ENCODE results near the gene SH2D1B.

SH2D1B gene

GRCh38 chr1:162400790-162401355 lies 11.1 kb downstream of the SH2D1B start:
- Histone ChIP-seq H3K9ac (ENCODE audit: low read depth in 1 of 2, low read length in 2 of 2) (no peak overlapping the region), H3K27ac (ENCODE audit: low read depth in 2 of 2, low read length in 2 of 2) (no peak overlapping the region), H3K36me3 (ENCODE audit: control insufficient read depth in 2 of 2, insufficient read depth in 2 of 2, low read length in 2 of 2) (no peaks in the 10 kb centered on the region), H3K27me3 (ENCODE audit: control insufficient read depth in 2 of 2, insufficient read depth in 2 of 2, low read length in 2 of 2) (no peaks in the 10 kb centered on the region), H3K4me3 (ENCODE audit: low read length in 2 of 2) (no peak overlapping the region), H3K4me1 (ENCODE audit: control insufficient read depth in 2 of 2, insufficient read depth in 2 of 2, low read length in 2 of 2) (no peaks in the 10 kb centered on the region), H3K9me3 (ENCODE audit: control insufficient read depth in 2 of 2, low read length in 2 of 2) (no peaks in the 10 kb centered on the region)

- Histone ChIP-seq H3K4me3 (ENCODE audit: low read length in 2 of 2) (no peak overlapping the region), H3K27ac (ENCODE audit: low read depth in 2 of 2, low read length in 2 of 2) (no peak overlapping the region), H3K36me3 (ENCODE audit: control insufficient read depth in 2 of 2, insufficient read depth in 2 of 2, low read length in 2 of 2) (no peaks in the 10 kb centered on the region), H3K9ac (ENCODE audit: low read depth in 1 of 2, low read length in 2 of 2) (no peak overlapping the region), H3K9me3 (ENCODE audit: control insufficient read depth in 2 of 2, low read length in 2 of 2) (no peaks in the 10 kb centered on the region), H3K27me3 (ENCODE audit: control insufficient read depth in 2 of 2, insufficient read depth in 2 of 2, low read length in 2 of 2) (no peaks in the 10 kb centered on the region), H3K4me1 (ENCODE audit: control insufficient read depth in 2 of 2, insufficient read depth in 2 of 2, low read length in 2 of 2) (no peaks in the 10 kb centered on the region)
Observed at GRCh38 chr1:162398999-162399580, 12.8 kb downstream of the SH2D1B start.

GRCh38 chr1:162397943-162398560 lies 13.9 kb downstream of the SH2D1B start:
- Histone ChIP-seq H3K36me3 (ENCODE audit: control insufficient read depth in 2 of 2, insufficient read depth in 2 of 2, low read length in 2 of 2) (no peaks in the 10 kb centered on the region), H3K4me3 (ENCODE audit: low read length in 2 of 2) (no peak overlapping the region), H3K9me3 (ENCODE audit: control insufficient read depth in 2 of 2, low read length in 2 of 2) (no peaks in the 10 kb centered on the region), H3K9ac (ENCODE audit: low read depth in 1 of 2, low read length in 2 of 2) (no peak overlapping the region), H3K4me1 (ENCODE audit: control insufficient read depth in 2 of 2, insufficient read depth in 2 of 2, low read length in 2 of 2) (no peaks in the 10 kb centered on the region), H3K27me3 (ENCODE audit: control insufficient read depth in 2 of 2, insufficient read depth in 2 of 2, low read length in 2 of 2) (no peaks in the 10 kb centered on the region), H3K27ac (ENCODE audit: low read depth in 2 of 2, low read length in 2 of 2) (no peak overlapping the region)

GRCh38 chr1:162397039-162397448 lies 14.9 kb downstream of the SH2D1B start:
- Histone ChIP-seq H3K27me3 (ENCODE audit: control insufficient read depth in 2 of 2, insufficient read depth in 2 of 2, low read length in 2 of 2) (no peaks in the 10 kb centered on the region), H3K9me3 (ENCODE audit: control insufficient read depth in 2 of 2, low read length in 2 of 2) (no peaks in the 10 kb centered on the region), H3K27ac (ENCODE audit: low read depth in 2 of 2, low read length in 2 of 2) (no peak overlapping the region), H3K4me3 (ENCODE audit: low read length in 2 of 2) (no peak overlapping the region), H3K9ac (ENCODE audit: low read depth in 1 of 2, low read length in 2 of 2) (no peak overlapping the region), H3K4me1 (ENCODE audit: control insufficient read depth in 2 of 2, insufficient read depth in 2 of 2, low read length in 2 of 2) (peaks cover 0 to under 1% of the 10 kb centered on the region in 2 donors), H3K36me3 (ENCODE audit: control insufficient read depth in 2 of 2, insufficient read depth in 2 of 2, low read length in 2 of 2) (no peaks in the 10 kb centered on the region)

- H3K27ac ChIP-seq (ENCODE audit: low read depth in 2 of 2, low read length in 2 of 2), result no peak overlapping the region
- no peaks in the 10 kb centered on the region for H3K36me3 ChIP-seq (ENCODE audit: control insufficient read depth in 2 of 2, insufficient read depth in 2 of 2, low read length in 2 of 2)
- H3K27me3 ChIP-seq (ENCODE audit: control insufficient read depth in 2 of 2, insufficient read depth in 2 of 2, low read length in 2 of 2), result no peaks in the 10 kb centered on the region
- H3K4me1 ChIP-seq (ENCODE audit: control insufficient read depth in 2 of 2, insufficient read depth in 2 of 2, low read length in 2 of 2), result peaks cover 0 to 6% of the 10 kb centered on the region in 2 donors
- no peak overlapping the region for H3K9ac ChIP-seq (ENCODE audit: low read depth in 1 of 2, low read length in 2 of 2)
- H3K9me3 ChIP-seq (ENCODE audit: control insufficient read depth in 2 of 2, low read length in 2 of 2), result no peaks in the 10 kb centered on the region
- no peak overlapping the region for H3K4me3 ChIP-seq (ENCODE audit: low read length in 2 of 2)
Observed at GRCh38 chr1:162396201-162396906, 15.6 kb downstream of the SH2D1B start.

GRCh38 chr1:162391790-162392563 lies 20.0 kb downstream of the SH2D1B start:
- Histone ChIP-seq H3K4me1 (ENCODE audit: control insufficient read depth in 2 of 2, insufficient read depth in 2 of 2, low read length in 2 of 2) (peaks cover 13 to 19% of the 10 kb centered on the region in 2 donors), H3K4me3 (ENCODE audit: low read length in 2 of 2) (no peak overlapping the region), H3K9me3 (ENCODE audit: control insufficient read depth in 2 of 2, low read length in 2 of 2) (no peaks in the 10 kb centered on the region)

GRCh38 chr1:162390396-162391185 lies 21.3 kb downstream of the SH2D1B start:
- H3K9ac ChIP-seq (ENCODE audit: low read depth in 1 of 2, low read length in 2 of 2), result peak overlapping the region in 1 of 2 donors; percentile 14
- H3K27me3 ChIP-seq (ENCODE audit: control insufficient read depth in 2 of 2, insufficient read depth in 2 of 2, low read length in 2 of 2), result peaks cover 0 to 2% of the 10 kb centered on the region in 2 donors
- H3K9me3 ChIP-seq (ENCODE audit: control insufficient read depth in 2 of 2, low read length in 2 of 2), result no peaks in the 10 kb centered on the region
- peaks cover 13 to 22% of the 10 kb centered on the region in 2 donors for H3K4me1 ChIP-seq (ENCODE audit: control insufficient read depth in 2 of 2, insufficient read depth in 2 of 2, low read length in 2 of 2)
- no peak overlapping the region for H3K27ac ChIP-seq (ENCODE audit: low read depth in 2 of 2, low read length in 2 of 2)
- H3K36me3 ChIP-seq (ENCODE audit: control insufficient read depth in 2 of 2, insufficient read depth in 2 of 2, low read length in 2 of 2), result no peaks in the 10 kb centered on the region
- H3K4me3 ChIP-seq (ENCODE audit: low read length in 2 of 2), result no peak overlapping the region

More at GRCh38 chr1:162391790-162392563, 20.0 kb downstream of the SH2D1B start:
- H3K9ac ChIP-seq (ENCODE audit: low read depth in 1 of 2, low read length in 2 of 2), result no peak overlapping the region
- H3K27ac ChIP-seq (ENCODE audit: low read depth in 2 of 2, low read length in 2 of 2), result no peak overlapping the region
- no peaks in the 10 kb centered on the region for H3K27me3 ChIP-seq (ENCODE audit: control insufficient read depth in 2 of 2, insufficient read depth in 2 of 2, low read length in 2 of 2)
- no peaks in the 10 kb centered on the region for H3K36me3 ChIP-seq (ENCODE audit: control insufficient read depth in 2 of 2, insufficient read depth in 2 of 2, low read length in 2 of 2)

- peaks cover 13 to 22% of the 10 kb centered on the region in 2 donors for H3K4me1 ChIP-seq (ENCODE audit: control insufficient read depth in 2 of 2, insufficient read depth in 2 of 2, low read length in 2 of 2)
- no peak overlapping the region for H3K4me3 ChIP-seq (ENCODE audit: low read length in 2 of 2)
- no peaks in the 10 kb centered on the region for H3K36me3 ChIP-seq (ENCODE audit: control insufficient read depth in 2 of 2, insufficient read depth in 2 of 2, low read length in 2 of 2)
- no peaks in the 10 kb centered on the region for H3K9me3 ChIP-seq (ENCODE audit: control insufficient read depth in 2 of 2, low read length in 2 of 2)
- peak overlapping the region in 1 of 2 donors; percentile 52 for H3K27ac ChIP-seq (ENCODE audit: low read depth in 2 of 2, low read length in 2 of 2)
- peaks cover 0 to 2% of the 10 kb centered on the region in 2 donors for H3K27me3 ChIP-seq (ENCODE audit: control insufficient read depth in 2 of 2, insufficient read depth in 2 of 2, low read length in 2 of 2)
- no peak overlapping the region for H3K9ac ChIP-seq (ENCODE audit: low read depth in 1 of 2, low read length in 2 of 2)
Observed at GRCh38 chr1:162389971-162390370, 22.0 kb downstream of the SH2D1B start.

- peaks cover 0 to 2% of the 10 kb centered on the region in 2 donors for H3K27me3 ChIP-seq (ENCODE audit: control insufficient read depth in 2 of 2, insufficient read depth in 2 of 2, low read length in 2 of 2)
- no peak overlapping the region for H3K9ac ChIP-seq (ENCODE audit: low read depth in 1 of 2, low read length in 2 of 2)
- H3K4me1 ChIP-seq (ENCODE audit: control insufficient read depth in 2 of 2, insufficient read depth in 2 of 2, low read length in 2 of 2), result peaks cover 14 to 22% of the 10 kb centered on the region in 2 donors
- no peaks in the 10 kb centered on the region for H3K9me3 ChIP-seq (ENCODE audit: control insufficient read depth in 2 of 2, low read length in 2 of 2)
- H3K4me3 ChIP-seq (ENCODE audit: low read length in 2 of 2), result peak overlapping the region in 1 of 2 donors; percentile 3
- H3K27ac ChIP-seq (ENCODE audit: low read depth in 2 of 2, low read length in 2 of 2), result peak overlapping the region; percentile 52 to 65
- H3K36me3 ChIP-seq (ENCODE audit: control insufficient read depth in 2 of 2, insufficient read depth in 2 of 2, low read length in 2 of 2), result no peaks in the 10 kb centered on the region
Observed at GRCh38 chr1:162389021-162389818, 22.7 kb downstream of the SH2D1B start.
